CD4-positive, alpha-beta T cell treated with Interleukin-17A for 4 hours (primary cell): ENCODE measurements around the gene KIF24.
"Not testable (repeated sequence)": the region's sequence is repeated elsewhere in the genome, so short reads cannot be mapped to it uniquely, and the experiment has no call there.

Source experiments
- DNase-seq: peaks from one replicate; pipeline ENCODE4 v3.0.0-alpha.2; 2020; ENCODE audit warnings: mixed read lengths

Gene KIF24

GRCh38 chr9:34365282-34365681 is 36.2 kb upstream of the KIF24 start:
- DNase-seq = no peak

GRCh38 chr9:34363619-34364351 is 34.7 kb upstream of the KIF24 start:
- DNase-seq = no peak

- DNase-seq = no peak
These were observed 33.6 kb upstream of the KIF24 start for GRCh38 chr9:34362614-34363214.

- not testable (repeated sequence) for DNase-seq
These were observed 23.9 kb upstream of the KIF24 start for GRCh38 chr9:34352957-34353356.

GRCh38 chr9:34352122-34352652 is 23.1 kb upstream of the KIF24 start:
- not testable (repeated sequence) for DNase-seq

- DNase-seq = no peak
These were observed 20.3 kb upstream of the KIF24 start for GRCh38 chr9:34349324-34349723.

- DNase-seq = no peak
These were observed 18.7 kb upstream of the KIF24 start for GRCh38 chr9:34347800-34348158.

GRCh38 chr9:34346873-34347799 is 18.1 kb upstream of the KIF24 start:
- DNase-seq = no peak

GRCh38 chr9:34343605-34344004 is 14.5 kb upstream of the KIF24 start:
- DNase-seq = no peak

- no peak for DNase-seq
These were observed 14.0 kb upstream of the KIF24 start for GRCh38 chr9:34343090-34343489.

GRCh38 chr9:34341659-34342295 is 12.7 kb upstream of the KIF24 start:
- no peak for DNase-seq

- no peak for DNase-seq
These were observed 9.8 kb upstream of the KIF24 start for GRCh38 chr9:34338665-34339385.

GRCh38 chr9:34338079-34338478 is 9.0 kb upstream of the KIF24 start:
- not testable (repeated sequence) for DNase-seq

- DNase-seq = no peak
These were observed 8.3 kb upstream of the KIF24 start for GRCh38 chr9:34337403-34337802.

GRCh38 chr9:34335376-34335775 is 6.3 kb upstream of the KIF24 start:
- no peak for DNase-seq

- DNase-seq = no peak
These were observed 5.8 kb upstream of the KIF24 start for GRCh38 chr9:34334916-34335315.

- DNase-seq = no peak
These were observed 5.3 kb upstream of the KIF24 start for GRCh38 chr9:34334337-34334824.

GRCh38 chr9:34333836-34334235 is 4.8 kb upstream of the KIF24 start:
- no peak for DNase-seq

- DNase-seq = peak; percentile 12
These were observed 3.3 kb upstream of the KIF24 start for GRCh38 chr9:34332076-34332964.

GRCh38 chr9:34331196-34331595 is 2.1 kb upstream of the KIF24 start:
- DNase-seq = no peak

GRCh38 chr9:34328500-34328986 is 525 bp downstream of the KIF24 start:
- no peak for DNase-seq
